HAP-1 (cell line): ENCODE results near the gene CDC14A.
A peak's percentile ranks its signal among the peaks of the same experiment; 100 is the strongest.

Experiments
- DNase-seq, 2 experiments: peaks; one replicate each; pipeline ENCODE4 v3.0.0-alpha.2; 2016 to 2020; ENCODE audit warnings: low spot score in 2 of 2
- H3K27me3 ChIP-seq: fragments of 250-450 bp; sonication (Bioruptor Pico); 2 replicates; pipeline ENCODE4 v1.5.1; 2020; ENCODE audit warnings: low read depth, mild to moderate bottlenecking, moderate library complexity
- H3K36me3 ChIP-seq: fragments of 250-450 bp; sonication (Bioruptor Pico); replicated peaks from 2 replicates; pipeline ENCODE4 v1.5.1; 2020; ENCODE audit warnings: mild to moderate bottlenecking
- H3K4me1 ChIP-seq: fragments of 250-450 bp; sonication (Bioruptor Pico); 2 replicates; pipeline ENCODE4 v1.5.1; 2020; ENCODE audit warnings: mild to moderate bottlenecking
- H3K4me3 ChIP-seq: fragments of 250-450 bp; sonication (Bioruptor Pico); 2 replicates; pipeline ENCODE4 v1.5.1; 2020; ENCODE audit warnings: mild to moderate bottlenecking, moderate library complexity
- H3K9me3 ChIP-seq: fragments of 250-450 bp; sonication (Bioruptor Pico); 2 replicates; pipeline ENCODE4 v1.5.1; 2020; ENCODE audit warnings: mild to moderate bottlenecking, moderate library complexity
- in situ Hi-C: fragments of 300-500 bp; cut with MboI; formaldehyde crosslinking; loops from 3 replicates; pipeline ENCODE4 v1.14.3; 2020; ENCODE audit warnings: low sequenced_read_pairs, inconsistent platforms, mixed read lengths

The CDC14A gene

GRCh38 chr1:100344774-100345173, 7.5 kb upstream of the CDC14A start:
- H3K4me1 ChIP-seq = no peaks in the 10 kb centered on the region
- H3K9me3 ChIP-seq = no peaks in the 10 kb centered on the region
- DNase-seq = no peak
- no peaks in the 10 kb centered on the region for H3K27me3 ChIP-seq
- H3K4me3 ChIP-seq = no peak overlapping the region
- in situ Hi-C loops = no loop called here
- no peaks in the 10 kb centered on the region for H3K36me3 ChIP-seq

- in situ Hi-C loops = no loop called here
- Histone ChIP-seq H3K4me3 (no peak overlapping the region), H3K4me1 (peaks cover 4% of the 10 kb centered on the region; the same call in 1 of the 2 replicates), H3K36me3 (no peaks in the 10 kb centered on the region), H3K27me3 (no peaks in the 10 kb centered on the region), H3K9me3 (no peaks in the 10 kb centered on the region)
- no peak for DNase-seq
Measured at GRCh38 chr1:100346387-100346786, 5.9 kb upstream of the CDC14A start.

DNA sequence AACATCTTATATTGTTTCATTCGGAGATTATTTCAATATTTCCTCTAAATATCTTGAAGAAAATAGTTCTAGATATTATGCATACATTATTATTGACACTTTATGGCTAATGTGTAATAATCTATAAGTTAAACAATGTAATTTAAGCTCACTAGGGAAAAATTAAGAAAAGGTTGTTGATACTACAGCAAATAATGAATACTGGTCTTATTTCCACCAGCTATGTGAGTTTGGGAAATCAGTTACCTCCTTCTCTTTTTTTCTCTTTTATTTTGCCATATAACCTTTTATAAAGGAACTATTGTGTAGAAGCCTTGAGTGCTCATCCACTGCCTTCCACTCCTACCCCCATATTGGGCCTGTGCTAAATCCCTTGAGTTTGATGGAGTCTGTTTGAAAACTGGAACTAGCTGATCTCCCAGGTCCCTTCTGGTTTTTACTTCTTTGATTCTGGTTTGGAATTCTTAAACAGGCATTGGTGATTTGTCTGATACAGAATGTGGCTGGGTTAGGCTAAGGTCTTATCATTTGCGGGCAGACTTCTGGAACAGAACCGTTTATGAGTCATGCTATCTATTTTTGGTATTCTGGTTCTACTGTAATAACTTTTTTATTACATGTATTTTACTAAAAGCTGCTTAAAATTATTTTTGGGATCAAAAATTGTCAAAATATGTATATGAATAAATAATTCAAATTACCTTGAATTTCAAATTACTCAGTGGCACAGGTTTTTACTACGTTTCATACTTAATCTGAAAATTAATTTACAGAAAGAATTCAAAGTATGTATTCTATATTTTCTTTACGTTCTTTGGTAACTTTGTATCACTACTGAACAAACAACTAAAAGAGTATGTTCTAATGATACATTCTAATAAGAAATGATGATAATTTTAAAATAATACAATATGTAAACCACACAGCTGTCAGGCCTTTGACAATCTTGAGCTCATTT, 5.0 kb upstream of the CDC14A start:
- H3K4me1 ChIP-seq = peaks cover 4% of the 10 kb centered on the region; the same call in 1 of the 2 replicates
- H3K36me3 ChIP-seq = no peaks in the 10 kb centered on the region
- H3K9me3 ChIP-seq = no peaks in the 10 kb centered on the region
- no peak for DNase-seq
- H3K4me3 ChIP-seq = no peak overlapping the region
- H3K27me3 ChIP-seq = no peaks in the 10 kb centered on the region
- in situ Hi-C loops = no loop called here

DNA sequence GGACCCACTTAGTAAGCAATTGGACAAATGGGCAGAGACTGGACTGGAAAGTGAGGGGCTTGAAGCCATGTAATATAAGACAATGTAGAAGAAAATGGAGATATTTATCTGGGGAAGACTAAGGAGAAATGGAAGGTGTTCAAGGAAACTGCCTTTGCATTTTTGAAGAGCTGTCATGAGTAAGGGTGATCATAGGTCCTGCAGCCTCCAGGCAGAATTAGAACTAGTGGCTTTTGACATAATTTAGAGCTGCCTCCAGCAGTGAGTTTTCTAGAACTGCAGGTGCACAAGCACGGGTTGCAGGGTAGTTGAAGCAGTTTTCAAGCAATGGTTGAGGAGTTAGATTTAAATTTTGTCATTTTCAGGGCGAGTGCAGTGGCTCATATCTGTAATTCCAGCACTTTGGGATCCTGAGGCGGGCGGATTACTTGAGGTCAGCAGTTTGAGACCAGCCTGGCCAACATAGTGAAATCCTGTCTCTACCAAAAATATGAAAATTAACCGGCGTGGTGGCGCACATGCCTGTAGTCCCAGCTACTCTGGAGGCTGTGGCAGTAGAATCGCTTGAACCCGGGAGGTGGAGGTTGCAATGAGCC, 3.7 kb upstream of the CDC14A start:
- H3K4me3 ChIP-seq = no peak overlapping the region
- no peaks in the 10 kb centered on the region for H3K9me3 ChIP-seq
- H3K4me1 ChIP-seq = peaks cover 6% of the 10 kb centered on the region; the same call in 1 of the 2 replicates
- in situ Hi-C loops = no loop called here
- no peak for DNase-seq
- H3K36me3 ChIP-seq = no peaks in the 10 kb centered on the region
- no peaks in the 10 kb centered on the region for H3K27me3 ChIP-seq

GRCh38 chr1:100349246-100349645, 3.1 kb upstream of the CDC14A start:
- H3K36me3 ChIP-seq = no peaks in the 10 kb centered on the region
- DNase-seq = no peak
- peaks cover 12% of the 10 kb centered on the region; the same call in 1 of the 2 replicates for H3K4me1 ChIP-seq
- no peak overlapping the region for H3K4me3 ChIP-seq
- no peaks in the 10 kb centered on the region for H3K27me3 ChIP-seq
- in situ Hi-C loops = no loop called here
- no peaks in the 10 kb centered on the region for H3K9me3 ChIP-seq

DNA sequence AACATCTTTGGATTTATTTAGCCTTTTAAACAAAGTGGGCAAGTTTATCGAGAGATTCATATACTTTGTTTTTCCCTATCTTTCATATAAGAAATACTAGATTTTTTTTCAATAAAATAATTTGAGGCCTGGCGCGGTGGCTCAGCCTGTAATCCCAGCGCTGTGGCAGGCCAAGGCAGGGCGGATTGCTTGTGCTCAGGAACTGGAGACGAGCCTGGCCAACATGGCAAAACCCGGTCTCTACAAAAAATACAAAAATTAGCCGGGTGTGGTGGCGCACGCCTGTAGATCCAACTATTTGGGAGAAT, 1.6 kb upstream of the CDC14A start:
- in situ Hi-C loops = no loop called here
- DNase-seq = no peak
- Histone ChIP-seq H3K27me3 (no peaks in the 10 kb centered on the region), H3K9me3 (no peaks in the 10 kb centered on the region), H3K4me1 (peaks cover 16% of the 10 kb centered on the region), H3K36me3 (no peaks in the 10 kb centered on the region), H3K4me3 (peak overlapping the region; percentile 87)

DNA sequence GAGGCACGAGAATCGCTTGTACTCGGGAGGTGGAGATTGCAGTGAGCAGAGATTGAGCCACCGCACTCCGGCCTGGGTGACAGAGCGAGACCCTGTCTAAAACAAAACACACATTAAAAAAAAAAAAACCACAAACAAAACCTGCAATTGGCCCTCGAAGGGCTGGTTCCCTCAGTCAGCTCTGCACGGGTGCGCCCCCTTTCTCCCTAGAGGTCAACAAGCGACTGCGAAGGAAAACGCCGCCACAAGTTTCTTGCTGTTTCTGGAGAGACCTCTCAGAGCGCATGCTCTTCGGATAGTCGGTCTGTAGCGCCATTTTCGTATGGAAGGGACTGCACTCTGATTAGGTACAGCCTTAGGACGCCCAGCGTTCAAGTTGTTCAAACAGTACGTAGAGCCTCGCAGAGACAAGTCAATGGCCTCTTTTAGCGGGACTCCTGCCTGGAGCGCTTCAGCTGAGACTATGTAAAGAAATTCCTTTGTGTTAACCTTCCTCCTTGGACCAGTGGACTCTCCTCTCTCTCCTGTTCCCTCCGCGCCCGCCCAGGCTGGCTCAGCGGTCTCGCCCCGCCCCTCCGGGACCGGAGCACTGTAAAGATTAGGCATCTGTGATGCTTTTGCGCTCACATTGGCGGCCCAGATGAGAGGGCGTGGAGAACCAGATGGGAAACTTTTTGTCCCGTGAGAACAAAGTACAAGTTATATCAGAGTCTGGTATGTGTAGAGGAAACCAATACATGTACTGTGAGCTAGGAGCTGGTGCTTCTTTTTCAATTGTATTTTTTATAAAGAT, 1.0 kb upstream of the CDC14A start:
- Histone ChIP-seq H3K4me1 (peaks cover 16% of the 10 kb centered on the region), H3K36me3 (no peaks in the 10 kb centered on the region), H3K27me3 (no peaks in the 10 kb centered on the region), H3K4me3 (peak overlapping the region; percentile 87), H3K9me3 (no peaks in the 10 kb centered on the region)
- peak; percentile 92 to 95 for DNase-seq
- in situ Hi-C loops = no loop called here

- in situ Hi-C loops = no loop called here
- Histone ChIP-seq H3K27me3 (no peaks in the 10 kb centered on the region), H3K9me3 (no peaks in the 10 kb centered on the region), H3K4me1 (peaks cover 20% of the 10 kb centered on the region), H3K4me3 (peak overlapping the region; percentile 87), H3K36me3 (no peaks in the 10 kb centered on the region)
- peak; percentile 36 to 73 for DNase-seq
Measured at GRCh38 chr1:100353071-100353801, 930 bp downstream of the CDC14A start.

GRCh38 chr1:100353988-100354387, 1.7 kb downstream of the CDC14A start:
- Histone ChIP-seq H3K4me3 (peak overlapping the region; percentile 87), H3K27me3 (no peaks in the 10 kb centered on the region), H3K4me1 (peaks cover 20% of the 10 kb centered on the region), H3K9me3 (no peaks in the 10 kb centered on the region), H3K36me3 (no peaks in the 10 kb centered on the region)
- DNase-seq = peak; percentile 22 to 26
- in situ Hi-C loops = no loop called here

GRCh38 chr1:100354971-100355394, 2.7 kb downstream of the CDC14A start:
- Histone ChIP-seq H3K36me3 (no peaks in the 10 kb centered on the region), H3K4me1 (peaks cover 20% of the 10 kb centered on the region), H3K27me3 (no peaks in the 10 kb centered on the region), H3K9me3 (no peaks in the 10 kb centered on the region), H3K4me3 (no peak overlapping the region)
- in situ Hi-C loops = no loop called here
- DNase-seq = peak; percentile 56 to 66

GRCh38 chr1:100358210-100358609, 5.9 kb downstream of the CDC14A start:
- in situ Hi-C loops = no loop called here
- Histone ChIP-seq H3K27me3 (no peaks in the 10 kb centered on the region), H3K36me3 (no peaks in the 10 kb centered on the region), H3K9me3 (no peaks in the 10 kb centered on the region), H3K4me3 (no peak overlapping the region), H3K4me1 (peaks cover 23% of the 10 kb centered on the region)
- peak; percentile 7 to 24 for DNase-seq

DNA sequence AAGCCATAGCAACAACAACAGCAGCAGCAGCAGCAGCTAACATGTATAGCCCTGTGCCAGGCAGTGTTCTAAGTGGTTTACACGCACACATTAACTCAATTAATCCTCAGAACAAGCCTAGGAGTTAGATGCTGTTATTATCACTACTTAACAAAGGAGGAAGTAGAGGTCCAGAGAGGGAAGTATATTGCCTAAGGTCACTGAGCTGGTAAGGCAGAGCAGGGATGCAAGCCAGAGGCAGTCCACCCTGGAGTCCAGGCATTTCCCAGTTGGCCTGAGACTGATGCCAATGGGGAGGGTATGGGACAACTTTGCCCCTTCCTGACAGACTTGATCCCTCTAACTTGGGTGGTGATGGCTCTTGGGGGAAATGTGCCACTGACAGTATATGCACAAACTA, 6.8 kb downstream of the CDC14A start:
- DNase-seq = no peak
- Histone ChIP-seq H3K9me3 (no peaks in the 10 kb centered on the region), H3K36me3 (no peaks in the 10 kb centered on the region), H3K4me1 (peaks cover 17% of the 10 kb centered on the region), H3K27me3 (no peaks in the 10 kb centered on the region), H3K4me3 (no peak overlapping the region)
- in situ Hi-C loops = no loop called here

DNA sequence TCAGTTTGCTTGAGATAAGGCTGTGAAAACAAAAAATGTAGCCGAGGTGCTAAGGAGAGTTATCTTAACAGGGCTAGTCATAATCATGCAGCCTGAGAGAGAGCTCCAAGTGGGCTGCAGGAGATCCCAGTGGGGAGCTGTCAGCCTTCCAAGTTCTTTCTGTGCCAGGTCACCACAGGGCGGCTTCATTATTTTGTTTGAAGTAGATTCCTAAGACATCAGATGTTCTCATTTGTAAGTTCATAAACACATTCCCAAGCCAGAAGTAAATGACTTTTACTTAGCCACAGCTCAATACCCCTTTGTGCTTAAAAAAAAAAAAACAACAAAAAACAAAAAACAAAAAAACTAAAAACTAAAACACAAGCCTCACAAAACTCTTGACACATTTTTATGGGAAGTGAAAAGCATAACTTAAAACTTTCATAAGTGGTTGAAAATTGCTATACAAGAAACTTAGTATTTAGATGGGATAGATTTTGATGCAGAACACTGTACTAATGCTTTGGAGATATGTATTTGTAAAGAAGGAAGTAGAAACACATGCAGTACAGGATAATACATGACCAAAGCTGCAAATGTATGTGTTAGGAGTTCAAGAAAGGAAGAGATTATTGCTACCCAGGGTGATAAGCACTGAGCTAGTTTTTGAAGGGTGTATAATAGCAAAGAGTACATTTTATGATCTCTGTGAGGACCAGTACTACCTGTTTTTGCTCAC, 8.6 kb downstream of the CDC14A start:
- Histone ChIP-seq H3K4me1 (peaks cover 14% of the 10 kb centered on the region), H3K9me3 (no peaks in the 10 kb centered on the region), H3K36me3 (no peaks in the 10 kb centered on the region), H3K4me3 (no peak overlapping the region), H3K27me3 (no peaks in the 10 kb centered on the region)
- DNase-seq = no peak
- in situ Hi-C loops = no loop called here
